ENCODE data around the gene NUP210L.

GRCh38 chr1:154198756-154199562, 44.1 kb upstream of the NUP210L start:
- TF ChIP-seq CTCF (conservative IDR thresholded peaks at IDR 0.05) (peak; percentile 74), EZH2 (IDR thresholded peaks at IDR 0.05; ENCODE audit: low read depth) (no peak)
